Hematopoietic multipotent progenitor cell (in vitro differentiated cells): ENCODE data around the gene FAM53C. TPM values are rescaled to one million over a fixed set of nuclear protein-coding genes. Genes with fewer than 3 reads are reported as not detected.
"Not testable (repeated sequence)": the region's sequence is repeated elsewhere in the genome, so short reads cannot be mapped to it uniquely, and the experiment has no call there.

ENCODE experiments used
- DNase-seq, 3 donors: peaks; one replicate each; pipeline ENCODE4 v3.0.0-alpha.2; 2011 to 2015; ENCODE audit warnings: low read depth in 2 of 3, low spot score in 2 of 3
- total RNA-seq: library from RNA; depleted of rRNA; stranded (reverse); fragments of >200 nt; gene quantifications from one replicate; pipeline ENCODE4 v1.2.3, GENCODE V29; 2012

Gene FAM53C
- 69.7 TPM for total RNA-seq

GRCh38 chr5:138337685-138338410 is at the start of gene FAM53C:
Gene FAM53C (plus strand): TSS chr5:138338266. CDS start chr5:138341336, 3,070 bp downstream.
- DNase-seq = peak; percentile 90 to 97 (median 95)

- DNase-seq = no peak
Measured at GRCh38 chr5:138289296-138289695, 48.8 kb upstream of the FAM53C start.

DNA sequence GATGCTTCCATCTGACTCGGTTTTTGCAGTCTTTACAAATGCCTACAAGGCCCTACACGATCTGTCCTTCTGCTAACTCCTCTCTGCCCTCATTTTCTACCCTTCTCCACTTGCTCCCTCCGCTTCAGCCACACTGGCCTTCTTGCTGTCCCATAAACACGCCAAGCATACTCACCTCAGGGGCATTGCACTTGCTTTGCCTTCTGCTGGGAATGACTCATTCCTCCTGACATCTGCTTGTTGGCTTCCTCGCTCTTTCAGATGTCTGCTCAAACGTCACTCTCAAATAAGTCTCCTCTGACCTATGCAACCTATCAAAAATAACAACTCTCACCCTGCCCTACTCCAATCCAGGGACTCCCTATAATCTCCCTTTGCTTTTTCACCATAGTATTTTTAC is 34.7 kb upstream of the FAM53C start:
- DNase-seq = no peak

GRCh38 chr5:138305797-138306196 is 32.3 kb upstream of the FAM53C start:
- peak in 2 of 3 donors; percentile 72 to 89 for DNase-seq

DNA sequence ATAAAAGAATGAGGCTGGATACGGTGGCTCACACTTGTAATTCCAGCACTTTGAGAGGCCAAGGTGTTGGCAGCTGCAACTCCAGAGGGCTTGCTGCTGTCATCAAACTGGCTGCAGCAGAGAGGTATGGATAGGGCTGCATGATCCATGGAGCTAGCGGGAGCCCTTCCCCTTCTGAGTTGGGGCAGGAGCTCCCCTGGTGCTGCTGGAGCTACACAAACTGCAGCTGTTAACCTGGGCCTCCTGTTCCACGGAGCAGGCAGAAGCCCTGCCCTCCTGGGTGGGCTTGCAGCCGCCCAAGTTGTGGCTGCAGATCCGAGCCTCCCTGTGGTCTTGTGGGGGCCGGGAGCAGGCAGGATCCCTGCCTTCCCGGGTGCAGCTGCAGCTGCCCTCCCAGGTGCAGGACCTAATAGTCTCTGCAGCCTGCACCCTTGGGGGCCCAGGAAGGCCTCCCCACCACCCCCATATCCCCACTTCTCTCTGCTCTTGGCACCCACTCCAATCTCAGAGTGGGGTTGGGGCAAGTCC is 22.3 kb upstream of the FAM53C start:
- DNase-seq = no peak

DNA sequence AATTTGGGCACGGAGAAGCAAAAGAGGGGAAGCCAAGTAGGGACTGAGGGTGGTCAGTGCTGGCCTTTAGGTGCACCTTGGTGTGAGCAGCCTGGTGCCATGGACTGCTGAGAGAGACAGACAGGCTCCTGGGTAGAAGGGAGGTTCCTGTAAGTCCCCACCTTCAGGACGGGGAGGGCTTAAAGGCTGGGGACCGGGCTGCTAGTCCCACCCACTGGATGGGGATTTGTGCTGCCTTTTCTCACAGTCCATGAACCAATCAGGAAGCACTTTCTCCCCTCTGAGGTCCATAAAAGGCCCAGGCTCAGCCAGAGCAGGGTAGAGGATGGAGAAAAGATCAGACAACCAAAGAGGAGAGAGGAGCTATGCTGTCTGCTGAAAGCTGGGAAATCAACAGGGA is 21.7 kb upstream of the FAM53C start:
- DNase-seq = no peak

GRCh38 chr5:138318211-138318610 is 19.9 kb upstream of the FAM53C start:
- not testable (repeated sequence) for DNase-seq

GRCh38 chr5:138330813-138331448 is 7.1 kb upstream of the FAM53C start:
- no peak for DNase-seq

- peak; percentile 80 to 99 (median 99) for DNase-seq
Measured at GRCh38 chr5:138331449-138332368, 6.4 kb upstream of the FAM53C start, which contains the start of gene CDC25C. Gene CDC25C (minus strand): TSS chr5:138331804. CDS start chr5:138331180, 624 bp downstream.

DNA sequence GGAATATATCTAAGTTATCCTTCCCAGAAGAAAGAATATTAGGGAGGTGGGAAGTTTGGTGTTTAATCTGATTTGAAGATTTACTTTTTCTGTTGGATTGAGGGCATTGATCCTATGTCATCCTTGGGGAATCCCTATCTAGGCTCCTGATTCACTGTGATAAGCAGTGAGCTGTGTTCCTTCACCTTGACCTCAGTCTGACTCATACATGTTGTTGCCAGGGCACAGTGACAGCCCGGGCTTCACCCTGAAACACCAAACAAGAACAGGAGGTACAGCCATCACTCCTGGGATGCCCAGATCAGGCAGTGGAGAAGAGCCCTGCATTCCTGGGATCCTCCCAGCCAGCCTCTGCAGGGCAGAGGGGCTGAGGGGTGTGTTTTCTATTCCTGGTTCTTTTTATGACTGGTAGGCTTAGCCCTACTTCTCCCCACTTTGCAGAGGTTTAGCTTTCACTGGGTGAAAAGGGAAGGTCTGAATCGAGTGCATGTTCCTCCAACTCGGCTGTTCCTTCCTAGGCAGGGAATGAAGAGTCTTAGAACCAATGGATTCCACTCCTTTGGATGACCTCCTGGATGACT is 3.1 kb upstream of the FAM53C start:
- no peak for DNase-seq

DNA sequence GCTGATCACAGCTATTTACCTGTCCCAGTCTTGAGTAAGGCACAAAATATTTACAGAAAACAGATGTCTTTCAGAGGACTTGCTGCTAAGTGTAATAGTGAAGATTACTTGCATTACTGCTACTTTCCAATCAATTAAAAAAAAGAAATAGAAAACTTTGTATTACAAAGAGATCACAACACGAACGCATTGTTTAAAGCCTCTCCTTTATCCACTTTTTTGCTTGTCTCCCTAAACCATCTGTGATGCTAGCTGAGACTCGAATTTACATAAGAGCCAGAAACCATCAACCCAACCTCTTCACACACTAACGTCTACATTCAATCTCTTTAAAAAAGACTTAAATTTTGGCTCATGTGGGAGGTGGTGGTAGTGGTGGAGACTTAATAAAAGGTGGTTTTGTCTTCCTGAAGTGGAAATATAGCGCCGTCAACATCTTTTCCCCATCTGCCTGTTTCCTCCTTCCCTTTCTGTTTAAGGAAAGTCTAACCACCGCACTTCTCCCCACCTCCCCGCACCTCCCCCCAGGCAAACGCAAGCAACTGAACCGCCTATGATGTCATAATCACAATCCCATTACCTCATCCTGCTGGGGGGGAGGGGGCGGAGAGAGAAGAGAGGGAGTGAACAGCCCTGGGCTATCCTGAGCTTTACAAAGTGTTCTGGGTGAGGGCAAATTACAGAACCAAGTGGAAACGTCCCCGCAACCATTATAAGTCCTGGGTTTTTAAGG is 948 bp upstream of the FAM53C start:
- DNase-seq = peak in 2 of 3 donors; percentile 91 to 95

- DNase-seq = no peak
Measured at GRCh38 chr5:138338411-138339090, 485 bp downstream of the FAM53C start.

GRCh38 chr5:138339091-138339456 is 1.0 kb downstream of the FAM53C start:
- no peak for DNase-seq

- no peak for DNase-seq
Measured at GRCh38 chr5:138339464-138339863, 1.4 kb downstream of the FAM53C start.

DNA sequence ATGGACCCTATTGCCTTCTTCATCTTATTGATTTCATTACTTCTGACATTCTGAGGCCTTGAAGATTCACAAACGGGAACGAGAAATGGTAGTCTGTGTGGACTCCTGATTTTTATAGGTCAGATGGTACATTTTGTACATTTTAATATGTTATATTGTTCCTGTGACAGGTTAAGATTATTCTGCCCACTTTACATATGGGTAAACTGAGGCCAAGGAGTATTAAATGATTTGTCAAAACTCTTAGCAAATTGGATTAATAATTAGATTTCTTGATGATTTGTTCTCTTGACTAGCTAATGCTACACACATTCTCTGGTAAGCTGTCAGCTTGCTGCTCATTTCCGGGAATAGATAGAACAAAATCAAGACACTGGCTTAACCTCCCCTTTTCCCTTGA is 1.9 kb downstream of the FAM53C start:
- DNase-seq = no peak

DNA sequence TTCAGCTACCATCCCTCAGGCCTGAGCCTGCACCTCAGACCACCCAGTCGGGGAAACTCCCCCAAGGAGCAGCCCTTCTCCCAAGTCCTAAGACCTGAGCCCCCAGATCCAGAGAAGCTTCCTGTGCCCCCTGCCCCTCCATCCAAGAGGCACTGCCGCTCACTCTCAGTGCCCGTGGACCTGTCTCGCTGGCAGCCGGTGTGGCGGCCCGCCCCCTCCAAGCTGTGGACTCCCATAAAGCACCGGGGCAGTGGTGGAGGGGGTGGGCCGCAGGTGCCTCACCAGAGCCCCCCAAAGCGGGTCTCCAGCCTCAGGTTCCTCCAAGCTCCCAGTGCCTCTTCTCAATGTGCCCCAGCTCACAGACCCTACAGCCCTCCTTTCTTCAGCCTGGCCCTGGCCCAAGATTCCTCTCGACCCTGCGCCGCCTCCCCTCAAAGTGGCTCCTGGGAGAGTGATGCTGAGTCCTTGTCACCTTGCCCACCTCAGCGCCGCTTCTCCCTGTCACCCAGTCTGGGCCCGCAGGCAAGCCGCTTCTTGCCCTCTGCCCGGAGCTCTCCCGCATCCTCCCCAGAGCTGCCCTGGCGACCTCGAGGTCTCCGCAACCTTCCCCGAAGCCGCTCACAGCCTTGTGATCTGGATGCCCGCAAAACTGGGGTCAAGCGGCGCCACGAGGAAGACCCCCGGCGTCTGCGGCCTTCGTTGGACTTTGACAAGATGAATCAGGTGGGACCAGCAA is 7.0 kb downstream of the FAM53C start:
- DNase-seq = no peak

- DNase-seq = no peak
Measured at GRCh38 chr5:138346889-138347288, 8.8 kb downstream of the FAM53C start.

DNA sequence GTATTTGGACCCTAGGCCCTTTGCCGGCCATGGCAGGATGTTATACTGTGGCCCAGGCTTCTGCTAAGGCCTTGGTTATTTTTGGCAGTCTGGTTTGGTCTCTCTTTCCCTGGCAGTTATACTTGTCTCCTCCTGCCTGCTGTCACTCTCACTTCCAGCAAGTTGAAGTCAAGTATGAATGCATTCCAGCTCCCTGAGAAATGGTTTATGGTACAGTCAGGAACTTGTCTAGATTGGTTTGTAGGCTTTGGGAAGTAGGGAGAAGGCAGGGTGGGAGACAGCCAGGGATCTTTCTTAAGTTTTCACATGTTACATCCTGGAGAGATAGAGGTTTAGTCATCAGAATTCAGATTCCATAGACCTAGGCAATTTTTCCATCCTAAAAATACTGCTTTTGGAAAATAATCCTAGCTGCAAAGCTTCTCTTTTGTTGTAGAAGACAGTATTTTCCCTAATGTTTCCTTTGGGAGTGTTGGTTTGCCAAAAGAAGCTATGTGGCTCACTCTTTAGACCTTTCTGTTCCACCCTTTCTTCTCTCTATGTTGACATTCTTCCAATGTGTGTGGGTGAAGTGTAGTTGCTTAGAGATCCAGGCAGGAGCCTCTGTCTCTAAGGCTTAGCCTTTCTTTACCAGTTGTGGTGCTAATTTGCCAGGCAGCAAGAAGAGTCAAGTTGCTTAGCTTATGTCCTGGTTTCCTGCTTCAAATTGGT is 11.9 kb downstream of the FAM53C start:
- no peak for DNase-seq
